Activated CD4-positive, alpha-beta memory T cell treated with anti-CD3 and anti-CD28 coated beads, Interleukin-2, amount 10 ng/mL, durations not matched to agents 7 days and 5 days (primary cell): Measurements from ENCODE around the gene FNBP1. TPM values are rescaled to one million over a fixed set of nuclear protein-coding genes. Genes with fewer than 3 reads are reported as not detected.
A peak's percentile ranks its signal among the peaks of the same experiment; 100 is the strongest.
"Not testable (repeated sequence)": the region's sequence is repeated elsewhere in the genome, so short reads cannot be mapped to it uniquely, and the experiment has no call there.

Experiments used
- CTCF ChIA-PET: fragments of 350-600 bp; sonication (Branson Sonifier 250); formaldehyde crosslinking; loops from one replicate; lab custom pipeline; 2021; ENCODE audit warnings: antibody characterized with exemption, inconsistent platforms; lab: Charles Lee
- POLR2A ChIA-PET: fragments of 350-600 bp; sonication (Branson Sonifier 250); formaldehyde crosslinking; loops from one replicate; lab custom pipeline; 2021; ENCODE audit warnings: antibody characterized with exemption; lab: Charles Lee
- DNase-seq: peaks from one replicate; pipeline ENCODE4 v3.0.0-alpha.2; 2020
- H3K27ac Mint-ChIP-seq: one replicate; pipeline ENCODE4 v1.8.0; 2021; ENCODE audit warnings: mild to moderate bottlenecking, mixed read lengths
- H3K27me3 Mint-ChIP-seq: one replicate; pipeline ENCODE4 v1.8.0; 2021; ENCODE audit warnings: mixed read lengths
- H3K36me3 Mint-ChIP-seq: one replicate; pipeline ENCODE4 v1.8.0; 2021; ENCODE audit warnings: low read depth, mixed read lengths
- H3K4me1 Mint-ChIP-seq: one replicate; pipeline ENCODE4 v1.8.0; 2021; ENCODE audit warnings: mixed read lengths
- H3K4me3 Mint-ChIP-seq: one replicate; pipeline ENCODE4 v1.8.0; 2021; ENCODE audit warnings: mild to moderate bottlenecking, mixed read lengths
- H3K9me3 Mint-ChIP-seq: one replicate; pipeline ENCODE4 v1.8.0; 2021; ENCODE audit warnings: mixed read lengths
- total RNA-seq, 2 experiments: library from RNA; stranded (reverse); gene quantifications; one replicate each; pipeline ENCODE4 v1.2.3, GENCODE V29; 2021

The FNBP1 gene
- total RNA-seq, 2 experiments from 2014 or later, result 208 to 213 TPM

GRCh38 chr9:129939431-129939830 is 103.6 kb downstream of the FNBP1 start:
- no peaks in the 10 kb centered on the region for H3K27me3 Mint-ChIP-seq
- POLR2A ChIA-PET, result interaction anchor here (1.2 to 2.3 kb wide), 4 partner anchors 17 to 53 kb away, joined by 3 to 8 read pairs (median 4); no protein-coding TSS in a partner anchor
- H3K9me3 Mint-ChIP-seq, result peaks cover 11% of the 10 kb centered on the region
- no peak overlapping the region for H3K4me3 Mint-ChIP-seq
- H3K27ac Mint-ChIP-seq, result peak overlapping the region; percentile 58
- peaks cover 54% of the 10 kb centered on the region for H3K4me1 Mint-ChIP-seq
- peaks cover 54% of the 10 kb centered on the region for H3K36me3 Mint-ChIP-seq
- CTCF ChIA-PET, result interaction anchor here (0.6 to 1.1 kb wide), 4 partner anchors 17 to 119 kb away, joined by 3 to 4 read pairs (median 3); no protein-coding TSS in a partner anchor
- no peak for DNase-seq

- Mint-ChIP-seq H3K27me3 (no peaks in the 10 kb centered on the region), H3K9me3 (peaks cover 11% of the 10 kb centered on the region), H3K27ac (peak overlapping the region; percentile 58), H3K36me3 (peaks cover 54% of the 10 kb centered on the region), H3K4me1 (peaks cover 58% of the 10 kb centered on the region), H3K4me3 (no peak overlapping the region)
- DNase-seq, result no peak
- ChIA-PET CTCF (interaction anchor here (1.0 to 1.5 kb wide), 3 partner anchors 25 to 67 kb away, joined by 3 to 6 read pairs (median 3); no protein-coding TSS in a partner anchor), POLR2A (interaction anchor here (0.9 to 2.3 kb wide), 5 partner anchors 18 to 74 kb away, joined by 3 to 8 read pairs (median 3); no protein-coding TSS in a partner anchor)
Measured at GRCh38 chr9:129938291-129938979, 104.6 kb downstream of the FNBP1 start.

DNA sequence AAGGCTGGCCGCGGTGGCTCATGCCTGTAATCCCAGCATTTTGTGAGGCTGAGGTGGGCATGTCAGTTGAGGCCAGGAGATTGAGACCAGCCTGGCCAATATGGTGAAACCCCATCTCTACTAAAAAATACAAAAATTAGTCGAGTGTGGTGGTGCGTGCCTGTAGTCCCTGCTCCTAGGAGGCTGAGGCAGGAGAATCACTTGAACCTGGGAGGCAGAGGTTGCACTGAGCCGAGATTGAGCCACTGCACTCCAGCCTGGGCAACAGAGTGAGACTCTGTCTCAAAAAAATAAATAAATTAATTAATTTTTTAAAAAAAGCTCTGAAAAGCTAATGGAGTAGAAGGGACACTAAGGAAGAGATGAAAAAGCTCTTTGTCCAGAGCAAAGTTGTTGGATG is 105.1 kb downstream of the FNBP1 start:
- Mint-ChIP-seq H3K36me3 (peaks cover 49% of the 10 kb centered on the region), H3K4me1 (peaks cover 61% of the 10 kb centered on the region)
- not testable (repeated sequence) for H3K9me3 Mint-ChIP-seq, DNase-seq, H3K27me3 Mint-ChIP-seq, H3K4me3 Mint-ChIP-seq, H3K27ac Mint-ChIP-seq
- POLR2A ChIA-PET, result interaction anchor here (0.9 to 1.0 kb wide), 2 partner anchors 49 to 73 kb away, joined by 3 read pairs; no protein-coding TSS in a partner anchor
- CTCF ChIA-PET, result interaction anchor here (1.0 to 1.5 kb wide), 3 partner anchors 25 to 67 kb away, joined by 3 to 6 read pairs (median 3); no protein-coding TSS in a partner anchor

- DNase-seq, result no peak
- Mint-ChIP-seq H3K36me3 (peaks cover 49% of the 10 kb centered on the region), H3K4me1 (peaks cover 70% of the 10 kb centered on the region), H3K9me3 (no peaks in the 10 kb centered on the region), H3K27ac (peak overlapping the region; percentile 60), H3K4me3 (no peak overlapping the region), H3K27me3 (no peaks in the 10 kb centered on the region)
- CTCF ChIA-PET, result interaction anchor here (1.4 kb wide), 1 partner anchor 34 kb away, joined by 3 read pairs; no protein-coding TSS in a partner anchor
- POLR2A ChIA-PET, result interaction anchor here (1.1 to 8.4 kb wide), 4 partner anchors 7 to 104 kb away, joined by 5 to 58 read pairs (median 33); partner anchors contain the start of gene FNBP1
Measured at GRCh38 chr9:129936222-129936621, 106.8 kb downstream of the FNBP1 start.

DNA sequence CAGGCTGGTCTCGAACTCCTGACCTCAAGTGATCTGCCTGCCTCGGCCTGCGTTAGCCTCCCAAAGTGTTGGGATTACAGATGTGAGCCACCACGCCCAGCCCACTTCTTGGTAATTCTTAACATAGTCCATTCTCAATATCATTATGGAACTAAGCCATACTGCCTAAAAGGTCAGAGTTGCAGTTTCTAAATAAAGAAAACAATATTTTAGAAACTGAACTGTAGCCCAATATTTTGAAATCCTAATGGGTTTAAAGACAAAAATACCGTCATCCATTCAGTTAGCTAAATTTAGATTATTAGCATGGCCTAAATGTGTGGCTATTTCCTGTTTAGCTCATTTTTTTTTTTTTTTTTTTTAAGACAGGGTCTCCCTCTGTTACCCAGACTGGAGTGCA is 108.2 kb downstream of the FNBP1 start:
- Mint-ChIP-seq H3K9me3 (no peaks in the 10 kb centered on the region), H3K27ac (peak overlapping the region; percentile 77), H3K4me3 (no peak overlapping the region), H3K36me3 (peaks cover 47% of the 10 kb centered on the region), H3K4me1 (peaks cover 75% of the 10 kb centered on the region), H3K27me3 (no peaks in the 10 kb centered on the region)
- ChIA-PET CTCF (interaction anchor here (0.7 to 1.0 kb wide), 3 partner anchors 10 to 50 kb away, joined by 3 to 7 read pairs (median 3); no protein-coding TSS in a partner anchor), POLR2A (interaction anchor here (0.8 to 8.4 kb wide), 6 partner anchors 9 to 119 kb away, joined by 3 to 58 read pairs (median 17); partner anchors contain the start of genes FNBP1 and GPR107)
- no peak for DNase-seq

DNA sequence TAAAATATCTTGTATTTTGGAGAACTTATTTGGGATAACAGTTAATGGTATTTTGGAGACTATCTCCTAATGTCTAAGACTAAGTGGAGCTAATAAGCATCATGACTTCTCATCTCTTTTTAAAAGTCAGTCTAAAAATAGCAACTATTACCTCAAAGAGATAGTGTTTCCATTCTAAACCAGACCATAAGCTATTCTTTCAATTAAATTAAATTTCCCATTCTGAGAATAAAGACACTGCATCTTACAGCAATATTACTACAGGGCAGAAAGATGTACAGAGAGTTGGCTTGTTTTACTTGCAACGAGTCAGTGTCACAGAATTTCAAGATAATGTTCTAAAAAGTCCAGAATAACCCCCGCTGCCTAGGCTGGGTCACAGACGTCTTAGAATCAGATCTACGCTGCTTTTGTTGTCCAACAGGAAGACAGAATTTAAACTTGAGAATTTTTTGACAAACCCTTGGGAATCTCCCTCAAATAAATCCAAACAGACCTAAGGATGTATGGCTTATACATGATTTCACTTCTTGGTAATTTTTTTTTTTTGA is 108.9 kb downstream of the FNBP1 start:
- ChIA-PET CTCF (interaction anchor here (0.7 to 1.5 kb wide), 5 partner anchors 8 to 49 kb away, joined by 3 to 9 read pairs (median 4); no protein-coding TSS in a partner anchor), POLR2A (interaction anchor here (0.6 to 8.4 kb wide), 13 partner anchors 10 to 119 kb away, joined by 3 to 58 read pairs (median 8); partner anchors contain the start of gene FNBP1)
- Mint-ChIP-seq H3K4me1 (peaks cover 73% of the 10 kb centered on the region), H3K9me3 (no peaks in the 10 kb centered on the region), H3K4me3 (no peak overlapping the region), H3K27me3 (no peaks in the 10 kb centered on the region), H3K36me3 (peaks cover 46% of the 10 kb centered on the region), H3K27ac (peak overlapping the region; percentile 77)
- no peak for DNase-seq

GRCh38 chr9:129933185-129934040 is 109.6 kb downstream of the FNBP1 start:
- ChIA-PET POLR2A (interaction anchor here (0.6 to 8.4 kb wide), 18 partner anchors 10 to 120 kb away, joined by 3 to 58 read pairs (median 8); partner anchors contain the start of genes FNBP1 and GPR107), CTCF (interaction anchor here (0.6 to 1.5 kb wide), 9 partner anchors 8 to 109 kb away, joined by 3 to 10 read pairs (median 5); partner anchors contain the start of gene FNBP1)
- Mint-ChIP-seq H3K4me1 (peaks cover 66% of the 10 kb centered on the region), H3K9me3 (no peaks in the 10 kb centered on the region), H3K36me3 (peaks cover 41% of the 10 kb centered on the region), H3K4me3 (peak overlapping the region; percentile 17), H3K27ac (peak overlapping the region; percentile 77), H3K27me3 (no peaks in the 10 kb centered on the region)
- DNase-seq, result no peak

GRCh38 chr9:129932303-129933151 is 110.5 kb downstream of the FNBP1 start:
- Mint-ChIP-seq H3K36me3 (peaks cover 45% of the 10 kb centered on the region), H3K27ac (peak overlapping the region; percentile 77)
- POLR2A ChIA-PET, result interaction anchor here (0.6 to 8.4 kb wide), 21 partner anchors 11 to 195 kb away, joined by 3 to 58 read pairs (median 7); partner anchors contain the start of genes FNBP1 and GPR107

GRCh38 chr9:129930743-129931142 is 112.2 kb downstream of the FNBP1 start:
- Mint-ChIP-seq H3K36me3 (peaks cover 55% of the 10 kb centered on the region), H3K4me1 (peaks cover 54% of the 10 kb centered on the region), H3K27me3 (no peaks in the 10 kb centered on the region), H3K4me3 (no peak overlapping the region), H3K9me3 (no peaks in the 10 kb centered on the region), H3K27ac (peak overlapping the region; percentile 80)
- ChIA-PET POLR2A (interaction anchor here (0.8 to 8.4 kb wide), 5 partner anchors 27 to 109 kb away, joined by 3 to 58 read pairs (median 19); partner anchors contain the start of gene FNBP1), CTCF (interaction anchor here (0.6 kb wide), 1 partner anchor 183 kb away, joined by 4 read pairs; no protein-coding TSS in a partner anchor)
- no peak for DNase-seq

More at GRCh38 chr9:129932303-129933151, 110.5 kb downstream of the FNBP1 start:
- peak overlapping the region; percentile 63 for H3K4me3 Mint-ChIP-seq
- no peaks in the 10 kb centered on the region for H3K27me3 Mint-ChIP-seq
- peaks cover 62% of the 10 kb centered on the region for H3K4me1 Mint-ChIP-seq
- DNase-seq, result no peak
- no peaks in the 10 kb centered on the region for H3K9me3 Mint-ChIP-seq
- CTCF ChIA-PET, result interaction anchor here (0.6 to 1.5 kb wide), 8 partner anchors 10 to 110 kb away, joined by 3 to 10 read pairs (median 4); partner anchors contain the start of genes FNBP1 and TOR1A

- peaks cover 46% of the 10 kb centered on the region for H3K4me1 Mint-ChIP-seq
- DNase-seq, result no peak
- H3K4me3 Mint-ChIP-seq, result no peak overlapping the region
- H3K36me3 Mint-ChIP-seq, result peaks cover 57% of the 10 kb centered on the region
- no peaks in the 10 kb centered on the region for H3K27me3 Mint-ChIP-seq
- ChIA-PET POLR2A (interaction anchor here (0.7 to 8.4 kb wide), 5 partner anchors 28 to 110 kb away, joined by 3 to 58 read pairs (median 3); partner anchors contain the start of gene FNBP1), CTCF (no interaction called here)
- H3K9me3 Mint-ChIP-seq, result no peaks in the 10 kb centered on the region
- H3K27ac Mint-ChIP-seq, result peak overlapping the region; percentile 16
Measured at GRCh38 chr9:129929496-129930125, 113.4 kb downstream of the FNBP1 start.
